ENCODE data around the gene MRPL4.
A peak's percentile ranks its signal among the peaks of the same experiment; 100 is the strongest.

MRPL4 gene

GRCh38 chr19:10222201-10222890 lies 29.7 kb upstream of the MRPL4 start:
- ATAC-seq (replicated peaks; ENCODE audit: extremely low read depth, poor library complexity, severe bottlenecking) = no peak
- Mint-ChIP-seq H3K27ac (ENCODE audit: low read depth) (no peak overlapping the region), H3K4me3 (no peak overlapping the region), H3K4me1 (peaks cover 8% of the 10 kb centered on the region), H3K36me3 (ENCODE audit: insufficient read depth) (peaks cover 13% of the 10 kb centered on the region), H3K9me3 (no peaks in the 10 kb centered on the region), H3K27me3 (no peaks in the 10 kb centered on the region)
- DNase-seq (ENCODE audit: low spot score in 2 of 2) = no peak

GRCh38 chr19:10223488-10224213 lies 28.4 kb upstream of the MRPL4 start:
- no peaks in the 10 kb centered on the region for H3K9me3 Mint-ChIP-seq
- ATAC-seq (replicated peaks; ENCODE audit: extremely low read depth, poor library complexity, severe bottlenecking) = no peak
- H3K36me3 Mint-ChIP-seq (ENCODE audit: insufficient read depth) = peaks cover 10% of the 10 kb centered on the region
- H3K27me3 Mint-ChIP-seq = no peaks in the 10 kb centered on the region
- no peak overlapping the region for H3K4me3 Mint-ChIP-seq
- H3K27ac Mint-ChIP-seq (ENCODE audit: low read depth) = no peak overlapping the region
- no peak for DNase-seq (ENCODE audit: low spot score in 2 of 2)
- peaks cover 9% of the 10 kb centered on the region for H3K4me1 Mint-ChIP-seq

- no peak for DNase-seq (ENCODE audit: low spot score in 2 of 2)
- Mint-ChIP-seq H3K9me3 (no peaks in the 10 kb centered on the region), H3K36me3 (ENCODE audit: insufficient read depth) (peaks cover 9% of the 10 kb centered on the region), H3K27ac (ENCODE audit: low read depth) (no peak overlapping the region), H3K4me3 (no peak overlapping the region), H3K27me3 (no peaks in the 10 kb centered on the region), H3K4me1 (peaks cover 16% of the 10 kb centered on the region)
- no peak for ATAC-seq (replicated peaks; ENCODE audit: extremely low read depth, poor library complexity, severe bottlenecking)
Observed at GRCh38 chr19:10224337-10224736, 27.7 kb upstream of the MRPL4 start.

- Mint-ChIP-seq H3K4me1 (peaks cover 22% of the 10 kb centered on the region), H3K27ac (ENCODE audit: low read depth) (no peak overlapping the region), H3K9me3 (no peaks in the 10 kb centered on the region), H3K27me3 (no peaks in the 10 kb centered on the region), H3K36me3 (ENCODE audit: insufficient read depth) (peaks cover 16% of the 10 kb centered on the region), H3K4me3 (no peak overlapping the region)
- ATAC-seq (replicated peaks; ENCODE audit: extremely low read depth, poor library complexity, severe bottlenecking) (no peak), DNase-seq (ENCODE audit: low spot score in 2 of 2) (no peak)
Observed at GRCh38 chr19:10226021-10226375, 26.0 kb upstream of the MRPL4 start.

GRCh38 chr19:10226376-10227025 lies 25.5 kb upstream of the MRPL4 start:
- Mint-ChIP-seq H3K27ac (ENCODE audit: low read depth) (no peak overlapping the region), H3K36me3 (ENCODE audit: insufficient read depth) (peaks cover 19% of the 10 kb centered on the region), H3K4me1 (peaks cover 22% of the 10 kb centered on the region), H3K27me3 (no peaks in the 10 kb centered on the region), H3K9me3 (no peaks in the 10 kb centered on the region), H3K4me3 (no peak overlapping the region)
- ATAC-seq (replicated peaks; ENCODE audit: extremely low read depth, poor library complexity, severe bottlenecking) (no peak), DNase-seq (ENCODE audit: low spot score in 2 of 2) (no peak)

GRCh38 chr19:10227026-10227971 lies 24.7 kb upstream of the MRPL4 start:
- no peak overlapping the region for H3K27ac Mint-ChIP-seq (ENCODE audit: low read depth)
- peaks cover 19% of the 10 kb centered on the region for H3K36me3 Mint-ChIP-seq (ENCODE audit: insufficient read depth)
- peaks cover 22% of the 10 kb centered on the region for H3K4me1 Mint-ChIP-seq
- DNase-seq (ENCODE audit: low spot score in 2 of 2) (no peak), ATAC-seq (replicated peaks; ENCODE audit: extremely low read depth, poor library complexity, severe bottlenecking) (no peak)
- no peak overlapping the region for H3K4me3 Mint-ChIP-seq
- no peaks in the 10 kb centered on the region for H3K27me3 Mint-ChIP-seq
- no peaks in the 10 kb centered on the region for H3K9me3 Mint-ChIP-seq

- H3K9me3 Mint-ChIP-seq = no peaks in the 10 kb centered on the region
- peaks cover 22% of the 10 kb centered on the region for H3K4me1 Mint-ChIP-seq
- H3K27ac Mint-ChIP-seq (ENCODE audit: low read depth) = no peak overlapping the region
- H3K27me3 Mint-ChIP-seq = no peaks in the 10 kb centered on the region
- H3K36me3 Mint-ChIP-seq (ENCODE audit: insufficient read depth) = peaks cover 15% of the 10 kb centered on the region
- DNase-seq (ENCODE audit: low spot score in 2 of 2) = no peak
- no peak for ATAC-seq (replicated peaks; ENCODE audit: extremely low read depth, poor library complexity, severe bottlenecking)
- no peak overlapping the region for H3K4me3 Mint-ChIP-seq
Observed at GRCh38 chr19:10228393-10228792, 23.6 kb upstream of the MRPL4 start.

- DNase-seq (ENCODE audit: low spot score in 2 of 2) (no peak), ATAC-seq (replicated peaks; ENCODE audit: extremely low read depth, poor library complexity, severe bottlenecking) (no peak)
- no peaks in the 10 kb centered on the region for H3K27me3 Mint-ChIP-seq
- H3K4me1 Mint-ChIP-seq = peaks cover 22% of the 10 kb centered on the region
- peak overlapping the region; percentile 89 for H3K4me3 Mint-ChIP-seq
- H3K36me3 Mint-ChIP-seq (ENCODE audit: insufficient read depth) = peaks cover 14% of the 10 kb centered on the region
- no peaks in the 10 kb centered on the region for H3K9me3 Mint-ChIP-seq
- peak overlapping the region; percentile 85 for H3K27ac Mint-ChIP-seq (ENCODE audit: low read depth)
Observed at GRCh38 chr19:10228920-10229319, 23.1 kb upstream of the MRPL4 start.

- H3K27me3 Mint-ChIP-seq = no peaks in the 10 kb centered on the region
- peak; percentile 75 for ATAC-seq (replicated peaks; ENCODE audit: extremely low read depth, poor library complexity, severe bottlenecking)
- H3K9me3 Mint-ChIP-seq = no peaks in the 10 kb centered on the region
- H3K4me1 Mint-ChIP-seq = peaks cover 22% of the 10 kb centered on the region
- H3K27ac Mint-ChIP-seq (ENCODE audit: low read depth) = peak overlapping the region; percentile 85
- peaks cover 12% of the 10 kb centered on the region for H3K36me3 Mint-ChIP-seq (ENCODE audit: insufficient read depth)
- DNase-seq (ENCODE audit: low spot score in 2 of 2) = peak; percentile 41 to 55
- H3K4me3 Mint-ChIP-seq = peak overlapping the region; percentile 89
Observed at GRCh38 chr19:10230173-10230860, 21.7 kb upstream of the MRPL4 start.

- Mint-ChIP-seq H3K27ac (ENCODE audit: low read depth) (peak within 1 kb of the TSS; percentile 85), H3K9me3 (no peaks in the 10 kb centered on the region), H3K4me1 (peaks cover 24% of the 10 kb centered on the region), H3K36me3 (ENCODE audit: insufficient read depth) (peaks cover 13% of the 10 kb centered on the region), H3K27me3 (no peaks in the 10 kb centered on the region), H3K4me3 (peak within 1 kb of the TSS; percentile 89)
- ATAC-seq (replicated peaks; ENCODE audit: extremely low read depth, poor library complexity, severe bottlenecking) (peak; percentile 61), DNase-seq (ENCODE audit: low spot score in 2 of 2) (peak; percentile 56 to 63)
Observed at GRCh38 chr19:10230861-10231611, 21.0 kb upstream of the MRPL4 start, which contains the start of gene S1PR2. Gene S1PR2 (minus strand): TSS chr19:10231331. CDS start chr19:10224905, 6,426 bp downstream.

GRCh38 chr19:10231612-10232228 lies 20.3 kb upstream of the MRPL4 start:
- Mint-ChIP-seq H3K27me3 (no peaks in the 10 kb centered on the region), H3K4me3 (peak overlapping the region; percentile 89), H3K27ac (ENCODE audit: low read depth) (peak overlapping the region; percentile 85), H3K9me3 (no peaks in the 10 kb centered on the region), H3K4me1 (peaks cover 24% of the 10 kb centered on the region), H3K36me3 (ENCODE audit: insufficient read depth) (peaks cover 13% of the 10 kb centered on the region)
- DNase-seq (ENCODE audit: low spot score in 2 of 2) (no peak), ATAC-seq (replicated peaks; ENCODE audit: extremely low read depth, poor library complexity, severe bottlenecking) (no peak)
